ENCODE measurements around the gene PDLIM5.

The PDLIM5 gene

GRCh38 chr4:94430406-94430805 lies 21.3 kb upstream of the PDLIM5 start:
- Histone ChIP-seq H3K9me3 (ENCODE audit: low read length) (no peaks in the 10 kb centered on the region), H3K36me3 (ENCODE audit: insufficient read depth, low read length) (no peaks in the 10 kb centered on the region), H3K4me3 (ENCODE audit: low read depth in 1 of 2, low read length in 2 of 2) (no peak overlapping the region), H3K9ac (ENCODE audit: low read length) (no peak overlapping the region), H3K4me1 (ENCODE audit: insufficient read depth, low read length) (no peaks in the 10 kb centered on the region), H3K27me3 (ENCODE audit: control insufficient read depth in 1 of 2, insufficient read depth in 2 of 2, low read length in 2 of 2) (no peaks in the 10 kb centered on the region), H3K27ac (ENCODE audit: low read depth, low read length) (no peak overlapping the region)

DNA sequence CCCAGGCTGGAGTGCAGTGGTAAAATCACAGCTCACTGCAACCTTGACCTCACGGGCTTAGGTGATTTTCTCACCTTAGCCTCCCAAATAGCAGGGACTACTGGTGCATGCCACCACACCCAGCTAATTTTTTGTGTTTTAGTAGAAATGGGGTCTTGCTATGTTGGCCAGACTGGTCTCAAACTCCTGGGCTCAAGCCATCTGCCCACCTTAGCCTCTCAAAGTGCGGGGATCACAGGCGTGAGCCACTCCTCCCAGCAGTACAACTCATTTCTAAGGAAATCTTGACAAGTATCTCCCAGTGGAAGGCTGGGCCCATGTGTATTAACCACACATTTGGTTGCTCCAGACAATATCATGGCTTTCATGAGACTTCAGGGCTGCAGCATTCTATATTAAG lies 20.4 kb upstream of the PDLIM5 start:
- H3K27ac ChIP-seq (ENCODE audit: low read depth, low read length) = no peak overlapping the region
- no peaks in the 10 kb centered on the region for H3K36me3 ChIP-seq (ENCODE audit: insufficient read depth, low read length)
- no peaks in the 10 kb centered on the region for H3K9me3 ChIP-seq (ENCODE audit: low read length)
- no peaks in the 10 kb centered on the region for H3K27me3 ChIP-seq (ENCODE audit: control insufficient read depth in 1 of 2, insufficient read depth in 2 of 2, low read length in 2 of 2)
- H3K4me3 ChIP-seq (ENCODE audit: low read depth in 1 of 2, low read length in 2 of 2) = no peak overlapping the region
- H3K4me1 ChIP-seq (ENCODE audit: insufficient read depth, low read length) = no peaks in the 10 kb centered on the region
- no peak overlapping the region for H3K9ac ChIP-seq (ENCODE audit: low read length)

DNA sequence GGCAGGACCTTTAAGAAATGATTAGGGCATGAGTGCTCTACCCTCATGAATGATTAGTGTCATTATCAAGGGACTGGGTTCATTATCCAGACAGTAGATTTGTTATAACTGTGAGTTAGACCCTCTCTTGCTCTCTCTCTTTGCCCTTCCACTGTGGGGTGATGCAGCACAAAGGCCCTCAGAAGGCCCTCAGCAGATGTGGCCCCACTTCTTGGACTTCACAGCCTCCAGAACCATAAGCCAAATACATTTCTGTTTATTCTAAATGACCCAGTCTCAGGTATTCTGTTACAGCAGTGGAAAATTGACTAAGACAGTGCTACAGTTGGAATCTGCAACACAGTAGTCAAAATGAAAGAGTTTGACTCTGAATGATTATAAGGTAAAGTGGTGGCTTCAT lies 17.2 kb upstream of the PDLIM5 start:
- Histone ChIP-seq H3K9ac (ENCODE audit: low read length) (no peak overlapping the region), H3K4me1 (ENCODE audit: insufficient read depth, low read length) (no peaks in the 10 kb centered on the region), H3K27me3 (ENCODE audit: control insufficient read depth in 1 of 2, insufficient read depth in 2 of 2, low read length in 2 of 2) (no peaks in the 10 kb centered on the region), H3K4me3 (ENCODE audit: low read depth in 1 of 2, low read length in 2 of 2) (no peak overlapping the region), H3K9me3 (ENCODE audit: low read length) (no peaks in the 10 kb centered on the region), H3K27ac (ENCODE audit: low read depth, low read length) (no peak overlapping the region), H3K36me3 (ENCODE audit: insufficient read depth, low read length) (no peaks in the 10 kb centered on the region)

DNA sequence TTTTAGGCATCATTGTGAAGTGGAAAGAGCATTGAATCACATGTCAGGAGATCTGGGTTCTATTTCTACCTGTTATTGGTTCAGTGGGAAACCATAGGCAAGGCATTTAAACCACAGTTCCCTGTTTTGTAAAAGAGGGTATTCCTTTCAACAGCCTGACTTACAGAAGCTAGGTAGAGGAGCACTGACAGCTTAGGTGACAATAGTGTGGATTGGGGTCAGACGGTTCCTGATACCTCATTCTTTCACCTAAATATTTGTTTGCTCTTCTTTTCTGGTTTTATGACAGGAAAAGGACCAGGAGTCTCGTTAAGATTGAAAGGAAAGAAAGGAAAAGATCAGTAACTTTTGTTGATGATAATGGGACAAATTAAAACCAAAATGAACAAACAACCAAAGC lies 15.9 kb upstream of the PDLIM5 start:
- no peak overlapping the region for H3K9ac ChIP-seq (ENCODE audit: low read length)
- no peak overlapping the region for H3K27ac ChIP-seq (ENCODE audit: low read depth, low read length)
- no peaks in the 10 kb centered on the region for H3K9me3 ChIP-seq (ENCODE audit: low read length)
- no peak overlapping the region for H3K4me3 ChIP-seq (ENCODE audit: low read depth in 1 of 2, low read length in 2 of 2)
- no peaks in the 10 kb centered on the region for H3K27me3 ChIP-seq (ENCODE audit: control insufficient read depth in 1 of 2, insufficient read depth in 2 of 2, low read length in 2 of 2)
- no peaks in the 10 kb centered on the region for H3K4me1 ChIP-seq (ENCODE audit: insufficient read depth, low read length)
- H3K36me3 ChIP-seq (ENCODE audit: insufficient read depth, low read length) = no peaks in the 10 kb centered on the region

DNA sequence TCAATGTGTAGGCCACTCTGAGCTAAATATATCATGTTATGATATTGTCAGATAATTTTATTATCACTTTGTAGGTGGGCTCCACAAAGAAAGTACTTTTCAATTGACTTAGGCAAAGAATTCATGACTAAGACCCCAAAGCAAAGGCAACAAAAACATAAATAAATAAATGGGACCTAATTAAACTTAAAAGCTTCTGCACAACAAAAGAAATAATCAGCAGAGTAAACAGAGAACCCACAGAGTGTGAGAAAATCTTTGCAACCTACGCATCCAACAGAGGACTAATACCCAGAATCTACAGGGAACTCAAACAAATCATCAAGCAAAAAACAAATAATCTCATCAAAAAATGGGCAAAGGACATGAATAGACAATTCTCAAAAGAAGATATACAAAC lies 15.2 kb upstream of the PDLIM5 start:
- H3K27me3 ChIP-seq (ENCODE audit: control insufficient read depth in 1 of 2, insufficient read depth in 2 of 2, low read length in 2 of 2) = no peaks in the 10 kb centered on the region
- H3K36me3 ChIP-seq (ENCODE audit: insufficient read depth, low read length) = no peaks in the 10 kb centered on the region
- no peak overlapping the region for H3K9ac ChIP-seq (ENCODE audit: low read length)
- no peak overlapping the region for H3K4me3 ChIP-seq (ENCODE audit: low read depth in 1 of 2, low read length in 2 of 2)
- H3K9me3 ChIP-seq (ENCODE audit: low read length) = no peaks in the 10 kb centered on the region
- H3K27ac ChIP-seq (ENCODE audit: low read depth, low read length) = no peak overlapping the region
- H3K4me1 ChIP-seq (ENCODE audit: insufficient read depth, low read length) = no peaks in the 10 kb centered on the region

- no peaks in the 10 kb centered on the region for H3K9me3 ChIP-seq (ENCODE audit: low read length)
- no peak overlapping the region for H3K27ac ChIP-seq (ENCODE audit: low read depth, low read length)
- H3K27me3 ChIP-seq (ENCODE audit: control insufficient read depth in 1 of 2, insufficient read depth in 2 of 2, low read length in 2 of 2) = no peaks in the 10 kb centered on the region
- no peak overlapping the region for H3K4me3 ChIP-seq (ENCODE audit: low read depth in 1 of 2, low read length in 2 of 2)
- H3K9ac ChIP-seq (ENCODE audit: low read length) = no peak overlapping the region
- no peaks in the 10 kb centered on the region for H3K4me1 ChIP-seq (ENCODE audit: insufficient read depth, low read length)
- H3K36me3 ChIP-seq (ENCODE audit: insufficient read depth, low read length) = no peaks in the 10 kb centered on the region
These were observed 12.1 kb upstream of the PDLIM5 start for GRCh38 chr4:94439606-94440005.

- H3K27ac ChIP-seq (ENCODE audit: low read depth, low read length) = no peak overlapping the region
- H3K27me3 ChIP-seq (ENCODE audit: control insufficient read depth in 1 of 2, insufficient read depth in 2 of 2, low read length in 2 of 2) = no peaks in the 10 kb centered on the region
- no peaks in the 10 kb centered on the region for H3K9me3 ChIP-seq (ENCODE audit: low read length)
- H3K4me1 ChIP-seq (ENCODE audit: insufficient read depth, low read length) = no peaks in the 10 kb centered on the region
- no peak overlapping the region for H3K4me3 ChIP-seq (ENCODE audit: low read depth in 1 of 2, low read length in 2 of 2)
- no peak overlapping the region for H3K9ac ChIP-seq (ENCODE audit: low read length)
- H3K36me3 ChIP-seq (ENCODE audit: insufficient read depth, low read length) = no peaks in the 10 kb centered on the region
These were observed 9.9 kb upstream of the PDLIM5 start for GRCh38 chr4:94441838-94442237.

DNA sequence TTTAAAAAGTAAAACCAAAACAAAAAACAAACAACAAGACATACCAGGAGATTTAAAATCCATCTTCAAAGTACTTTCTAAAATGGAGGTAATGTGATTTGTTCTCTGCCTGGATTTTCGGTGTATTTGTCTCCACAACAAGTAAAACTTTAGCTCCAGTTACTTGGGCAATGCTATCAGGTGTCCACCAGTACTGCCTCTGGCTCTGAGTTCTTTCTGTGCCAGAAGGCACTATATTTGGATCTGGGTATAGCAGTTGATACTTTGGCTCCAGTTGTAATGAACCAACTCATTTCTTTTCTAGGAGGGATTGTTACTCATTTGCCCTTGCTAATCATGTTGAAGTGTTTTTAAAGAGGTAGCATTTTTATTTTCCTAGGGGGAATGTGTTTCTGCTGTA lies 9.5 kb upstream of the PDLIM5 start:
- Histone ChIP-seq H3K9me3 (ENCODE audit: low read length) (no peaks in the 10 kb centered on the region), H3K4me1 (ENCODE audit: insufficient read depth, low read length) (no peaks in the 10 kb centered on the region)

GRCh38 chr4:94446386-94446785 lies 5.4 kb upstream of the PDLIM5 start:
- Histone ChIP-seq H3K9ac (ENCODE audit: low read length) (no peak overlapping the region), H3K27me3 (ENCODE audit: control insufficient read depth in 1 of 2, insufficient read depth in 2 of 2, low read length in 2 of 2) (no peaks in the 10 kb centered on the region), H3K4me1 (ENCODE audit: insufficient read depth, low read length) (no peaks in the 10 kb centered on the region), H3K4me3 (ENCODE audit: low read depth in 1 of 2, low read length in 2 of 2) (no peak overlapping the region), H3K9me3 (ENCODE audit: low read length) (no peaks in the 10 kb centered on the region), H3K27ac (ENCODE audit: low read depth, low read length) (no peak overlapping the region), H3K36me3 (ENCODE audit: insufficient read depth, low read length) (no peaks in the 10 kb centered on the region)

More for the DNA sequence above, 9.5 kb upstream of the PDLIM5 start:
- Histone ChIP-seq H3K36me3 (ENCODE audit: insufficient read depth, low read length) (no peaks in the 10 kb centered on the region), H3K9ac (ENCODE audit: low read length) (no peak overlapping the region), H3K4me3 (ENCODE audit: low read depth in 1 of 2, low read length in 2 of 2) (no peak overlapping the region), H3K27me3 (ENCODE audit: control insufficient read depth in 1 of 2, insufficient read depth in 2 of 2, low read length in 2 of 2) (no peaks in the 10 kb centered on the region), H3K27ac (ENCODE audit: low read depth, low read length) (no peak overlapping the region)

DNA sequence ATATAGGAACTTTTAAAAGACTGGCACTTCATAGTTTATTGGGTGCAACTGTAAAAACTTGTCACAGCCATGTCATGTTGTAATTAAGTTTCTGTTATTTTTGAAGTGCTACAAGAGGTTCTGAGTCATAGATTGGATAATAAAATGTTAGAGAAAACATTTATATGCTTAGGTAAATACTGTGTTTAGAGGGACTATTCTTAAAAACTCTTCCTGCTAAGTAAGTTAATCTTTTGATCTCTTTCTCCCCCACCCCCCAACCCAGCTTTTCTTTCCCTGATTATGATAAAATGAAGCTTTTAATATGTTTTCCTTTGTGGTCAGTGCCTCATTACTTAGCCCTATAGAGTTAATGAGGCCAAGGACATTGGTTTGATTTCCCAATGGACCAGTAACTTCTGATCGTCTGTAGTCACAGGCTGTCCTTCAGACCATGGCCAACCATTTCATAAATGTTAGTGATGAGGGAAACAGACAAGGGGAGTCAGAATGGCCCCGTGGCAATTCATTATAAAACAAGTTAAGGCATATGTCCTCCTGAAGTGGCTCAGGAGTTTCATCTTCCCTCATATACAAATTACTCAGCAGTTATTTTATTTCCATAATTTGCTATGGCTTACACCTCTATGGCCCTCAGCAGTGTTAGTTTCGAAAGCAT lies 3.9 kb upstream of the PDLIM5 start:
- no peak overlapping the region for H3K27ac ChIP-seq (ENCODE audit: low read depth, low read length)
- no peaks in the 10 kb centered on the region for H3K36me3 ChIP-seq (ENCODE audit: insufficient read depth, low read length)
- H3K9me3 ChIP-seq (ENCODE audit: low read length) = no peaks in the 10 kb centered on the region
- H3K4me1 ChIP-seq (ENCODE audit: insufficient read depth, low read length) = no peaks in the 10 kb centered on the region
- no peak overlapping the region for H3K4me3 ChIP-seq (ENCODE audit: low read depth in 1 of 2, low read length in 2 of 2)
- H3K27me3 ChIP-seq (ENCODE audit: control insufficient read depth in 1 of 2, insufficient read depth in 2 of 2, low read length in 2 of 2) = no peaks in the 10 kb centered on the region
- H3K9ac ChIP-seq (ENCODE audit: low read length) = no peak overlapping the region

DNA sequence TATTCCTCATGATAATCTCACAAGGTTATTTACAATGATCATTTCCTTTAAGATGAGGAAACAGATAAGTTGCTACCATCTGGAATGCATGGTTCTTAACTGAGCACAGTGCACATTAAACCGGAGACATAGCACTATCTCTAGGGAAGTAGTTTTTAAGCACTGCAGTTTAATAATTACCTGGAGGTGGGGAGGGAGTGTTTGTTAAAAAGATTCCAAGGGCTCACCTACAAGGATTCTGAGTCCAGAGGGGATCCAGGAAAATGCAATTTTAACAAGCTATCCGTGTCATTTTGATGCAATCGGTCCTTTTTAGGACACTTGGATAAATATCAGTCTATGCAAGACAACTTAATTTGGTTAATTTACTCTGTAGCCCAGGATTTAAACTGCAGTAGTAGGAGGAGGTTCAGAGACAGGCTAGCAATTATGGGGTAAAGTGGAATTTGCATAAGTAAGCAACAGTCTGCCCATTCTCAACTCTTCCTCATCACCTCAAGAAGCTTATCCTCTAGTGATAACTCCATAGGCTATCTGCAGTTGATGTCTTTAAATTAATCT lies 2.8 kb upstream of the PDLIM5 start:
- H3K36me3 ChIP-seq (ENCODE audit: insufficient read depth, low read length) = no peaks in the 10 kb centered on the region
- H3K9ac ChIP-seq (ENCODE audit: low read length) = no peak overlapping the region
- no peaks in the 10 kb centered on the region for H3K27me3 ChIP-seq (ENCODE audit: control insufficient read depth in 1 of 2, insufficient read depth in 2 of 2, low read length in 2 of 2)
- H3K4me3 ChIP-seq (ENCODE audit: low read depth in 1 of 2, low read length in 2 of 2) = no peak overlapping the region
- no peaks in the 10 kb centered on the region for H3K4me1 ChIP-seq (ENCODE audit: insufficient read depth, low read length)
- no peaks in the 10 kb centered on the region for H3K9me3 ChIP-seq (ENCODE audit: low read length)
- no peak overlapping the region for H3K27ac ChIP-seq (ENCODE audit: low read depth, low read length)

GRCh38 chr4:94451051-94451694 lies 569 bp upstream of the PDLIM5 start:
- Histone ChIP-seq H3K36me3 (ENCODE audit: insufficient read depth, low read length) (no peaks in the 10 kb centered on the region), H3K27ac (ENCODE audit: low read depth, low read length) (peak overlapping the region; percentile 99), H3K27me3 (ENCODE audit: control insufficient read depth in 1 of 2, insufficient read depth in 2 of 2, low read length in 2 of 2) (no peaks in the 10 kb centered on the region), H3K9me3 (ENCODE audit: low read length) (no peaks in the 10 kb centered on the region), H3K9ac (ENCODE audit: low read length) (peak overlapping the region; percentile 73), H3K4me1 (ENCODE audit: insufficient read depth, low read length) (peaks cover 12% of the 10 kb centered on the region), H3K4me3 (ENCODE audit: low read depth in 1 of 2, low read length in 2 of 2) (peak overlapping the region; percentile 90 to 95)
